ENCODE data around the gene FAM50B. TPM values are rescaled to one million over a fixed set of nuclear protein-coding genes. Genes with fewer than 3 reads are reported as not detected.

Gene FAM50B
- total and polyA plus RNA-seq, 2 of the 13 experiments (the other 11 are each of a cell fraction or from before 2014, with no cell fraction given) = 0.05 TPM; not detected in 1

- no peak for TF ChIP-seq SRF (IDR thresholded peaks at IDR 0.05; ENCODE audit: low read depth, low read length)
- no peak for TF ChIP-seq SP140L (CRISPR knock-in tag; IDR thresholded peaks at IDR 0.05; ENCODE audit: borderline replicate concordance)
- no peak for TF ChIP-seq ZNF138 (CRISPR knock-in tag; IDR thresholded peaks at IDR 0.05; ENCODE audit: low read depth)
- TF ChIP-seq RXRB (CRISPR knock-in tag; IDR thresholded peaks at IDR 0.05; ENCODE audit: borderline replicate concordance) = peak; percentile 89
- TF ChIP-seq IRX3 (CRISPR knock-in tag; IDR thresholded peaks at IDR 0.05; ENCODE audit: borderline replicate concordance, low read depth) = no peak
- TF ChIP-seq EHMT2 (IDR thresholded peaks at IDR 0.05; ENCODE audit: borderline replicate concordance, low read depth, low read length) = no peak; the same call in 1 of the 2 replicates
- TF ChIP-seq ZBTB34 (CRISPR knock-in tag; IDR thresholded peaks at IDR 0.05) = no peak
- TF ChIP-seq SUZ12 (IDR thresholded peaks at IDR 0.05; ENCODE audit: low read depth, low read length) = no peak
- no peak for TF ChIP-seq TP53 (CRISPR knock-in tag; conservative IDR thresholded peaks at IDR 0.05)
- 0 out of 2 replicates have a peak, but pooled peaks have one; percentile 12 for TF ChIP-seq PBX2 (CRISPR knock-in tag; IDR thresholded peaks at IDR 0.05)
- no peak for TF ChIP-seq ZNF460 (CRISPR knock-in tag; IDR thresholded peaks at IDR 0.05; ENCODE audit: borderline replicate concordance)
- peak; percentile 30; the same call in 1 of the 2 replicates for TF ChIP-seq MAX (IDR thresholded peaks at IDR 0.05)
- TF ChIP-seq CC2D1A (CRISPR knock-in tag; IDR thresholded peaks at IDR 0.05) = no peak
- TF ChIP-seq NFAT5 (CRISPR knock-in tag; IDR thresholded peaks at IDR 0.05) = no peak
- TF ChIP-seq ZKSCAN5 (CRISPR knock-in tag; IDR thresholded peaks at IDR 0.05) = no peak
- no peak for TF ChIP-seq HNF1B (CRISPR knock-in tag; IDR thresholded peaks at IDR 0.05)
- no peak for TF ChIP-seq RFXAP (CRISPR knock-in tag; IDR thresholded peaks at IDR 0.05; ENCODE audit: borderline replicate concordance)
- TF ChIP-seq PRMT3 (CRISPR knock-in tag; IDR thresholded peaks at IDR 0.05; ENCODE audit: borderline replicate concordance, low read depth) = no peak
- TF ChIP-seq NR2C2 (CRISPR knock-in tag; IDR thresholded peaks at IDR 0.05; ENCODE audit: borderline replicate concordance) = peak; percentile 79
- TF ChIP-seq ZMAT3 (CRISPR knock-in tag; conservative IDR thresholded peaks at IDR 0.05) = no peak
- TF ChIP-seq KAT7 (CRISPR knock-in tag; IDR thresholded peaks at IDR 0.05; ENCODE audit: borderline replicate concordance) = no peak
- TF ChIP-seq NCOA2 (CRISPR knock-in tag; IDR thresholded peaks at IDR 0.05) = peak; percentile 75
Measured at GRCh38 chr6:3871515-3871914, 22.3 kb downstream of the FAM50B start (continued).

Measured in HepG2 (cell line).